Astrocyte (in vitro differentiated cells and primary cell): ENCODE results near the gene CHDH. TPM values are rescaled to one million over a fixed set of nuclear protein-coding genes. Genes with fewer than 3 reads are reported as not detected.

Experiments
- DNase-seq: peaks from one replicate; pipeline ENCODE4 v3.0.0-alpha.2; 2010; ENCODE audit warnings: low read depth
- FAIRE-seq: peaks from 2 replicates; lab custom pipeline; 2011; peaks lifted over from hg19 to GRCh38; lab: Jason Lieb, UNC
- H2AFZ ChIP-seq: 2 replicates; pipeline ENCODE4 v1.6.0; 2012; ENCODE audit warnings: low read depth, low read length, inconsistent platforms
- H3K27ac ChIP-seq: 2 replicates; pipeline ENCODE4 v1.5.1; 2011; ENCODE audit warnings: low read depth, low read length, inconsistent platforms
- H3K27me3 ChIP-seq: 2 replicates; pipeline ENCODE4 v1.6.0; 2011; ENCODE audit warnings: low read length, inconsistent platforms; ENCODE audit not compliant: insufficient read depth
- H3K36me3 ChIP-seq: 2 replicates; pipeline ENCODE4 v1.5.1; 2011; ENCODE audit warnings: low read length, inconsistent platforms; ENCODE audit not compliant: insufficient read depth
- H3K4me1 ChIP-seq: 2 replicates; pipeline ENCODE4 v1.5.1; 2011; ENCODE audit warnings: low read length, inconsistent platforms; ENCODE audit not compliant: insufficient read depth
- H3K4me2 ChIP-seq: 2 replicates; pipeline ENCODE4 v1.6.0; 2012; ENCODE audit warnings: low read length, inconsistent platforms
- H3K4me3 ChIP-seq: 2 replicates; pipeline ENCODE4 v1.5.1; 2011; ENCODE audit warnings: low read depth, mild to moderate bottlenecking, low read length, inconsistent platforms; ENCODE audit not compliant: insufficient read depth
- H3K79me2 ChIP-seq: 2 replicates; pipeline ENCODE4 v1.6.0; 2012; ENCODE audit warnings: mild to moderate bottlenecking, low read length, inconsistent platforms; ENCODE audit not compliant: insufficient read depth
- H3K9ac ChIP-seq: 2 replicates; pipeline ENCODE4 v1.6.0; 2012; ENCODE audit warnings: mild to moderate bottlenecking, low read length, inconsistent platforms
- H3K9me3 ChIP-seq: 2 replicates; pipeline ENCODE4 v1.5.1; 2012; ENCODE audit warnings: low read depth, mild to moderate bottlenecking, low read length, inconsistent platforms; ENCODE audit not compliant: insufficient read depth
- H4K20me1 ChIP-seq: 2 replicates; pipeline ENCODE4 v1.6.0; 2012; ENCODE audit warnings: low read length, inconsistent platforms; ENCODE audit not compliant: insufficient read depth
- H3K27ac Mint-ChIP-seq: one replicate; pipeline ENCODE4 v1.8.0; 2021; ENCODE audit warnings: mild to moderate bottlenecking, mixed read lengths; ENCODE audit not compliant: unreplicated experiment
- H3K27me3 Mint-ChIP-seq: one replicate; pipeline ENCODE4 v1.8.0; 2021; ENCODE audit warnings: low read depth, mixed read lengths; ENCODE audit not compliant: unreplicated experiment
- H3K36me3 Mint-ChIP-seq: one replicate; pipeline ENCODE4 v1.8.0; 2021; ENCODE audit warnings: low read depth, mixed read lengths; ENCODE audit not compliant: unreplicated experiment
- H3K4me1 Mint-ChIP-seq: one replicate; pipeline ENCODE4 v1.8.0; 2021; ENCODE audit warnings: low read depth, mixed read lengths; ENCODE audit not compliant: unreplicated experiment
- H3K4me3 Mint-ChIP-seq: one replicate; pipeline ENCODE4 v1.8.0; 2021; ENCODE audit warnings: mild to moderate bottlenecking, moderate library complexity, mixed read lengths; ENCODE audit not compliant: unreplicated experiment
- H3K9me3 Mint-ChIP-seq: one replicate; pipeline ENCODE4 v1.8.0; 2021; ENCODE audit warnings: mild to moderate bottlenecking, mixed read lengths; ENCODE audit not compliant: unreplicated experiment
- CTCF ChIP-seq: IDR thresholded peaks from 2 replicates; pipeline ENCODE4 v1.5.1; 2011; ENCODE audit warnings: low read depth, mild to moderate bottlenecking, inconsistent platforms, low read length, moderate library complexity; ENCODE audit not compliant: insufficient read depth
- EZH2 ChIP-seq: IDR thresholded peaks from 2 replicates; pipeline ENCODE4 v1.6.1; 2012; ENCODE audit warnings: mild to moderate bottlenecking, low read length, inconsistent platforms; ENCODE audit not compliant: insufficient read depth
- total RNA-seq: library from RNA; stranded (reverse); gene quantifications from 2 replicates; pipeline ENCODE4 v1.2.1, GENCODE V29; 2021

The CHDH gene
- total RNA-seq, 1 donor from 2014 or later = 0.48 TPM

GRCh38 chr3:53845881-53846133 is 412 bp downstream of the CHDH start:
- Mint-ChIP-seq H3K4me3 (peak overlapping the region; percentile 79), H3K27me3 (peaks cover 31% of the 10 kb centered on the region), H3K36me3 (no peaks in the 10 kb centered on the region), H3K27ac (no peak overlapping the region), H3K9me3 (peaks cover 2% of the 10 kb centered on the region), H3K4me1 (peaks cover 2% of the 10 kb centered on the region)
- no peak for FAIRE-seq
- peaks cover 24% of the 10 kb centered on the region for H3K27me3 ChIP-seq
- H3K4me1 ChIP-seq = peaks cover 8% of the 10 kb centered on the region
- no peak for DNase-seq
- H3K4me3 ChIP-seq = peak overlapping the region; percentile 61
- H3K9ac ChIP-seq = peak overlapping the region; percentile 57
- no peak overlapping the region for H3K27ac ChIP-seq
- peak overlapping the region; percentile 93 for H3K4me2 ChIP-seq
- H2AFZ ChIP-seq = peak overlapping the region; percentile 82
- no peaks in the 10 kb centered on the region for H3K36me3 ChIP-seq
- no peak for TF ChIP-seq EZH2
- TF ChIP-seq CTCF = no peak
- H4K20me1 ChIP-seq = no peaks in the 10 kb centered on the region
- no peaks in the 10 kb centered on the region for H3K79me2 ChIP-seq
- H3K9me3 ChIP-seq = no peaks in the 10 kb centered on the region

- no peak for TF ChIP-seq EZH2
- peak; percentile 13 for TF ChIP-seq CTCF
- peaks cover 8% of the 10 kb centered on the region for H3K4me1 ChIP-seq
- no peaks in the 10 kb centered on the region for H4K20me1 ChIP-seq
- Mint-ChIP-seq H3K27me3 (peaks cover 31% of the 10 kb centered on the region), H3K36me3 (no peaks in the 10 kb centered on the region), H3K9me3 (peaks cover 2% of the 10 kb centered on the region), H3K27ac (no peak overlapping the region), H3K4me3 (peak overlapping the region; percentile 79), H3K4me1 (peaks cover 2% of the 10 kb centered on the region)
- FAIRE-seq (no peak), DNase-seq (peak; percentile 29)
- H3K9ac ChIP-seq = peak overlapping the region; percentile 57
- H3K27ac ChIP-seq = no peak overlapping the region
- H3K27me3 ChIP-seq = peaks cover 24% of the 10 kb centered on the region
- H3K4me3 ChIP-seq = peak overlapping the region; percentile 61
- peak overlapping the region; percentile 93 for H3K4me2 ChIP-seq
- H3K36me3 ChIP-seq = no peaks in the 10 kb centered on the region
- no peaks in the 10 kb centered on the region for H3K9me3 ChIP-seq
- peak overlapping the region; percentile 82 for H2AFZ ChIP-seq
- no peaks in the 10 kb centered on the region for H3K79me2 ChIP-seq
These were observed 927 bp downstream of the CHDH start for GRCh38 chr3:53845103-53845880.
